Colon (tissue), 2 donors: Measurements from ENCODE around the gene TMEM171.

Experiments
- FAIRE-seq: peaks from 2 replicates; lab custom pipeline; 2012; peaks lifted over from hg19 to GRCh38; lab: Jason Lieb, UNC
- donor health status: control.
- donor health status: control.

The TMEM171 gene

DNA sequence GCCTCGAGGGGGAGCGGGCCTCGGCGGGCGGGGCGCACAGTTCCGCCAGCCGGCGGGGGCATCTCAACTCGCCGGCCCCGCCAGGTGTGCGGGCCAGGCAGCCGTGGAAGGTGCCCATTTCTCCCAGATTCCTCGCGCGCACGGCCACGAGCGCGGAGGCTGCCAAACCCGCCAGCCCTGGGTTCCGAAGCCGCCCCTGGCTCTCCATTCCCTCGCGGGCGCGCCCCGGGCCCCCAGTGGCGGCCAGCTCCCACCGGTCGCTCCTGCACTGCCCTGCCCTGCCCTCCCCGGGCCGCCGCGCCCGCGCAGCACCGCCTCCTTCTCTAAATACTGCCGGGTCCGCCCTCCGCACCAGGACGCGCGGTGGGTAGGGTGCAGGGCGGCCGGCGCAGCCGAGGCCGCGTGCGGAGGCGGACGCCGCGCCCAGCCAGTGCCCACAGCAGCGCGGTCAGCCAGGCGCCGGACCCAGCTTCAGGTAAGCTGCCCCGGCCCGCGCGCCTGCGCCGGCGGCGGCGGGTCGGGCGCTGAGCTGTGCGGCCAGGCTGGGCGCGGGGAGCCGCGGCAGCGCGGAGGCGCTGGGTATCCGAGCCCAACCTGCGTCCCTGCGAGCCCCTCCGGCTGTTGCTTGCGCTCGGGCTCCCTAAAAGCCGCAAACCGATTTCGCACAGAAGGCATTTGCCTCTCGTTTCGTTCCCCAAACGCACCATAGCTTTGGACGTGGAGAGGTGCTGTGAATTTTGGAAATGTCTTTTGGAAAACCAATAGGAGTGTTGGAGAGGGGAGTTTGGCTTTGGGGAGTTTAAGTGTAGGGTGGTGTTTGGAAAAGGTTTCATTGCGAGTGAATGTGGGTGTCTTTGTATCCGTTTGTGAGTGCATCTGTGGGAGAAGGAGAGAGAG, at the start of gene TMEM171:
Gene TMEM171, plus strand, starts transcription at position 354 of the 897 bp plus-strand sequence. CDS start 2,799 bp downstream, outside the sequence.
- no peak for FAIRE-seq

GRCh38 chr5:73081093-73081492, 39.3 kb upstream of the TMEM171 start:
- no peak for FAIRE-seq

- no peak for FAIRE-seq
These were observed 32.3 kb upstream of the TMEM171 start for GRCh38 chr5:73088026-73088425.

- no peak for FAIRE-seq
These were observed 26.4 kb upstream of the TMEM171 start for GRCh38 chr5:73093943-73094342.

DNA sequence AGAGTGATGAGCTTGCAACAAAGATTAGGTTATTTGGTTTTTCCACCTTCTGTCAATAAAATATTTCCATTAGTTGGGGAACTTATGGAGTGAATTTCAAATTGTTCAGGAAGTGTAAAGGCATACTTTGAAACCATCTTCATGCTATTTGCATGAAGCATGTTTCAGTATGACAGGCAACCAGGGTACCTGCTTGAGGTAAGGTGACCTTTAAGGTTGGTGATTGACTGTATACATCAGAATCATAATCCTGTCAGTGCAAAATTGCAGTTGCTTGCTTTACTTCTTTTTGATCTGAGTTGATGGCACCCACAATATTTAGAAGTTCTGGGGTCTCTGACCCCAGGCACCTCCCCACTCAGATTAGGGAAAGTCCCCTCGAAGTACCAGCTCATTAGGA, 26.0 kb upstream of the TMEM171 start:
- no peak for FAIRE-seq

- FAIRE-seq, result no peak
These were observed 24.7 kb upstream of the TMEM171 start for GRCh38 chr5:73095564-73096238.

DNA sequence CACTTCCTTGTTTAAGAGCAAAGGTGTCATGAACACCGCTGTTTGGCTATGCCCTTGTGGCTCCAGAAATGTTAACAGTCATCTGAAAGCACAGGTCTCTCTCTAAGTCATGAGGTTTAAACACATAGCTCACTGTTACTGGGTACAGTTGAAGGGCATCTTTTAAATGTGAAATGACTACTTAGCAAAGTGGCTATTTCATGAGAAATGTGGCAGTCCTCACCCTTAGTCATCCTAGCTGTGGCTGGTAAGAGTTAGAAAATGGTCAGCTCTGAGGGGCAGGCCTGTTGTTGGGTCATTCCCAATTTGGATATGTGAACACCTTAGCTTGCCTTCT, 24.2 kb upstream of the TMEM171 start:
- no peak for FAIRE-seq

- no peak for FAIRE-seq
These were observed 22.6 kb upstream of the TMEM171 start for GRCh38 chr5:73097740-73098139.

DNA sequence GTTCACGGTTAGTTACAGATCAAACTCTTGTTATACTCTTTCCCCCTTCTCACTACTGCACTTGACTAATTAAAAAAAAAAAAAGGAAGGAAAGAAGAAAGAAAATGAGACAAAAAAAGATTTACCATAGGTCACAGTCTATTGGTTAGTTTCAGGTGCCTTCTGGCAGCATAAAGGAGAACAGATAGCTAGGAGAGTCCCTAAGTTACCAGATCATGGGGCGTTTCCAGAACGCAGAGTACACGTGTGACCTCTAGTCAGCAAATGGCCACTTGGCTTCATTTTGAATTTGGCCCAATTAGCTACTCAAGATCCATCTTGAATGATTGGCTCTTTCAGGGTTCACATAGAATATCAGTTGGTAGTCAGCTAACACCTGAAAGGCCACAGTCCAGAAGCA, 20.3 kb upstream of the TMEM171 start:
- FAIRE-seq, result no peak

DNA sequence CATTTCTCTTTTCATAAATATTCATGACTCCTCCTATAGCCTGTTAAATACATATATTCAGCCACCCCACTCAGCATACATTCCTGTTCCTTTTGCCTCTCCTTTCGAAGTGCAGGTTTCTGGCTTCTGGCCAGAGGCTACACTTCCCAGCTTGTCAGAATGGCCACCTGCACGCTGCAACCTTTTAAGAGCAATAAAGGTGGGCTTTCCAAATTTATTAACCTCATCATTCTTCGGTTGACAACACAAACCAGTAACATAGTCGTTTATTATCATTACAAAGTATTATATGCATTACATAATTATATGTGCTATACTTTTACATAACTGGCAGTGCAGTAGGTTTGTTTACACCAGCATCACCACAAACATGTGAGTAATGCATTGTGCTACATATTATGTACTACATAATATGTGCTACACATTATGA, 16.5 kb upstream of the TMEM171 start:
- FAIRE-seq, result no peak

GRCh38 chr5:73104326-73104725, 16.0 kb upstream of the TMEM171 start:
- FAIRE-seq, result no peak

GRCh38 chr5:73106335-73106734, 14.0 kb upstream of the TMEM171 start:
- no peak for FAIRE-seq

DNA sequence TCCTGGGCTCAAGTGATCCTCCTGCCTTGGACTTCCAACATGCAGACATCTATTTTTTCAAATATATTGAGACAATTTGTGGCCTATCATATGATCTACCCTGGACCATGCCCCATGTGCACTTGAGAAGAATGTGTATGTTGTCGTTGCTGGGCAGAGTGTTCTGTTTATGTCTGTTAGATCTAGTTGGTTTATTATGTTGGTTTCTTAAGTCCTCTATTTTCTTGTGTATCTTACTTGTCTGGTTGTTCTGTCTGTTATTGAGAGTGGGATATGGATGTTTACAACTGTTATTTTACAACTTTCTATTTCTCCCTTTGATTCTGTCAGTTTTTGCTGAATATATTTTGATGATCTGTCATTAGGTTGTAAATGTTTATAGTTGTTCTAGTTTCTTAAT, 10.2 kb upstream of the TMEM171 start:
- no peak for FAIRE-seq

DNA sequence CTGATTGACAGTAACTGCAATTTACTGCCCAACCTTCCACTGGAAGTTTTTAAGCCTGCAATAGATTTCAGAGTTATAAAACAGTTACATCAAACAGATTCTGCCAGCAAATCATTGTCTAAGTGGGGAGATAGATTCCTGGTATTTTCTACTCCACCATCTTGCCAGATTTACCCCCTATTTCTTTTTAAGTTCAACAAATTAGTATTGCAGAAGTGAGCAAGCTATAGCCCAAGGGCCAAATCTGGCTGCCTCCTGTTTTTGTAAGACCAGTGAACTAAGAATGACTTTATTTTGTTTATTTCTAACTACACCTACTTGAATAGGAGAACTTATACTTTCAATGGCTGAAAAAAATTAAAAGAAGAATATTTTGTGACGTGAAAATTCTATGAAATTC, 8.8 kb upstream of the TMEM171 start:
- no peak for FAIRE-seq

GRCh38 chr5:73112359-73112758, 8.0 kb upstream of the TMEM171 start:
- no peak for FAIRE-seq

DNA sequence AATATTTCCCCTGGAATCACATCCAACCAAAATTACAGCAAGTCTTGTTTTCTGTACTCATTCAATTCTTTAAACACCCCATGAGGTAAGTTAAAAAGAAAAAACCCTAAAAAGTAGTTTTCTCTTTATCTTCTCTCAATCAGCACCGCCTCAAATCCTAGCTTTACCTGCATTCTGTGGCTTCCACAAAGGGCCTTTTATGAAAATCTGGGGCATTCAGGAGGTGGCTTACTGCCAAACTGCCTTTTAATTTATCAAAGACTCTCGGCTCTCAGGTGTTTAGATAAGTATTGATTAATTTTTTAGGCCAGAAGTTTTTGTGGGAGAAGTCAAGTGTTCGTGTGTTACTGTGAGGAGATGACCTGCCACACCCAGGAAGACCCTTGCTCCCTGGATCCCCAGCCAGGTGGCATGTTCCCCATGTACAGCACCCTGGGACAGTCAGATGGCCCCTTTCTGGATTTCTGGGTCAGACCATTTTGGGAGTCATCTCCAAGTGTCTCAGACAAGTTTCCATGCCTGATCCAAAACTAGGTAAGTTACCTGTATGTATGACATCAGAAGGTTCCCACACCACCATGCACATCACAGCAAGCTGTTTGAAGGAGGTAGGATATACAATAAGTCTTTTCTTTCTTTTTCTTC, 6.2 kb upstream of the TMEM171 start:
- FAIRE-seq, result no peak

DNA sequence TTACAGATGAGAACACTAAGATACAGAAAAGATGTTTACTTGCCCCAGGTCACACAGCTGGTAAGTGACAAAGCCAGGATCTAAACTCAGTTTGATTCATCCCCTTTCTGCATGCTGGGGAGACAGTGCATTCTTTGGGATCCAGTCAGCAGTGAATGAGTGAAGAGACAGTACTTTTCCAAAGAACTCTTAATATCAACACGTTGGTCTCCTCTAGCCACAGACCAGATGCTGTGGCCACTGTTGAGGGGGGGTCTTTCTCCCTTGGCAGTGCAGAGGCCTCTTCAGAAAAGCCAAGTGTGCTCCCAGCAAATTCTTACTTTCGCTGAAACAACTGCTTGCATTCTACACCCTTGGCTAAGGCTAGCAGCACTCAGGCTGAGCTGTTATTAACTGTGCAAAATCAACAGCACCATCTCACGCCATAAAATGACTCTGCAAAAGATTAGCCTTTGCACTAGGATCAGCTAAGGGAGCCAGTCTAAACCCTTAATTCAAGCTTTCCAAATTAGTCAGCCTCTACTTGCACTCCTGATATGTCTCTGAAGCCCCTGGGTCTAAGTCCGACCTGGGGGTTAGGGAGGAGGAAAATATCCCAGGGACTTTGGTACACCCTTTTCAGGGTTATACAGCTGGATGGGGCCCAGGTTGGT, 4.8 kb upstream of the TMEM171 start:
- FAIRE-seq, result no peak

- FAIRE-seq, result no peak
These were observed 3.9 kb upstream of the TMEM171 start for GRCh38 chr5:73116506-73116905.

GRCh38 chr5:73117088-73117740, 3.2 kb upstream of the TMEM171 start:
- FAIRE-seq, result no peak

- FAIRE-seq, result no peak
These were observed 1.9 kb upstream of the TMEM171 start for GRCh38 chr5:73118391-73118973.

GRCh38 chr5:73119451-73120157, 771 bp upstream of the TMEM171 start:
- no peak for FAIRE-seq
